DND-41 (cell line): ENCODE data around the gene PADI3.

ENCODE experiments used
- ATAC-seq: fragments of 200-7000 bp; cut with Tn5 transposase; 3 replicates; pipeline ENCODE4 v1.9.1; 2021; ENCODE audit warnings: low read depth; ENCODE audit not compliant: insufficient read depth
- DNase-seq: peaks from one replicate; pipeline ENCODE4 v3.0.0-alpha.2; 2020
- H2AFZ ChIP-seq: 2 replicates; pipeline ENCODE4 v1.6.0; 2012; ENCODE audit warnings: low read depth, low read length
- H3K27ac ChIP-seq: 2 replicates; pipeline ENCODE4 v1.5.1; 2012; ENCODE audit warnings: low read length, inconsistent platforms
- H3K27me3 ChIP-seq: fragments of 200-600 bp; sonication (generic); 2 replicates; pipeline ENCODE4 v1.6.0; 2012; ENCODE audit warnings: low read length, mild to moderate bottlenecking, inconsistent platforms; ENCODE audit not compliant: insufficient read depth, poor library complexity
- H3K36me3 ChIP-seq: 2 replicates; pipeline ENCODE4 v1.5.1; 2012; ENCODE audit warnings: low read length, inconsistent platforms; ENCODE audit not compliant: insufficient read depth
- H3K4me1 ChIP-seq: 2 replicates; pipeline ENCODE4 v1.5.1; 2012; ENCODE audit warnings: mild to moderate bottlenecking, low read length; ENCODE audit not compliant: insufficient read depth
- H3K4me2 ChIP-seq: 2 replicates; pipeline ENCODE4 v1.6.0; 2012; ENCODE audit warnings: mild to moderate bottlenecking, moderate library complexity, low read length, inconsistent platforms; ENCODE audit not compliant: insufficient read depth
- H3K4me3 ChIP-seq, 2 experiments: fragments of 200-600 bp in 1 of 2; shearing (Covaris generic) in 1 of 2; 2 replicates each; pipeline ENCODE4 v1.5.1; 2012 to 2016; ENCODE audit warnings: inconsistent platforms in 2 of 2, low read length in 2 of 2, mild to moderate bottlenecking in 2 of 2, low read depth in 1 of 2, moderate library complexity in 1 of 2
- H3K79me2 ChIP-seq: 2 replicates; pipeline ENCODE4 v1.6.0; 2012; ENCODE audit warnings: low read length, inconsistent platforms; ENCODE audit not compliant: insufficient read depth
- H3K9ac ChIP-seq: 2 replicates; pipeline ENCODE4 v1.6.0; 2012; ENCODE audit warnings: low read depth, mild to moderate bottlenecking, inconsistent platforms, low read length, moderate library complexity
- H3K9me3 ChIP-seq: 2 replicates; pipeline ENCODE4 v1.5.1; 2012; ENCODE audit warnings: low read length, moderate library complexity, mild to moderate bottlenecking, inconsistent platforms; ENCODE audit not compliant: insufficient read depth, severe bottlenecking
- H4K20me1 ChIP-seq: 2 replicates; pipeline ENCODE4 v1.6.0; 2012; ENCODE audit warnings: low read length; ENCODE audit not compliant: insufficient read depth
- CTCF ChIP-seq: IDR thresholded peaks from 2 replicates; pipeline ENCODE4 v1.5.1; 2012; ENCODE audit warnings: borderline replicate concordance, low read length, moderate library complexity, mild to moderate bottlenecking; ENCODE audit not compliant: poor library complexity, severe bottlenecking; ENCODE audit errors: extremely low read depth
- EZH2 ChIP-seq: IDR thresholded peaks from 3 replicates; pipeline ENCODE4 v1.6.1; 2012; ENCODE audit warnings: borderline replicate concordance, low read depth, mild to moderate bottlenecking, moderate library complexity, low read length, inconsistent platforms; ENCODE audit not compliant: severe bottlenecking

PADI3 gene

GRCh38 chr1:17280894-17281293 is 32.0 kb downstream of the PADI3 start:
- H3K4me3 ChIP-seq: no peak overlapping the region
- H3K36me3 ChIP-seq: no peaks in the 10 kb centered on the region
- no peaks in the 10 kb centered on the region for H3K9me3 ChIP-seq
- H3K27me3 ChIP-seq: peaks cover 9% of the 10 kb centered on the region
- no peak for ATAC-seq
- H3K9ac ChIP-seq: no peak overlapping the region
- no peak overlapping the region for H2AFZ ChIP-seq
- DNase-seq: no peak
- no peaks in the 10 kb centered on the region for H4K20me1 ChIP-seq
- TF ChIP-seq CTCF (no peak), EZH2 (no peak)
- no peak overlapping the region for H3K27ac ChIP-seq
- no peak overlapping the region for H3K4me2 ChIP-seq
- H3K4me1 ChIP-seq: no peaks in the 10 kb centered on the region
- no peaks in the 10 kb centered on the region for H3K79me2 ChIP-seq

- Histone ChIP-seq H4K20me1 (no peaks in the 10 kb centered on the region), H3K4me3 (no peak overlapping the region), H3K27me3 (peaks cover 9% of the 10 kb centered on the region), H3K79me2 (no peaks in the 10 kb centered on the region), H3K27ac (no peak overlapping the region), H3K4me1 (no peaks in the 10 kb centered on the region), H3K9me3 (no peaks in the 10 kb centered on the region), H3K4me2 (no peak overlapping the region), H3K9ac (no peak overlapping the region), H3K36me3 (no peaks in the 10 kb centered on the region), H2AFZ (no peak overlapping the region)
- DNase-seq: no peak
- no peak for ATAC-seq
- TF ChIP-seq EZH2: no peak
- TF ChIP-seq CTCF: no peak
These were observed 32.9 kb downstream of the PADI3 start for GRCh38 chr1:17281775-17282181.

GRCh38 chr1:17282836-17283235 is 33.9 kb downstream of the PADI3 start:
- no peak overlapping the region for H3K27ac ChIP-seq
- TF ChIP-seq EZH2 (no peak), CTCF (no peak)
- no peak for ATAC-seq

GRCh38 chr1:17286646-17287045 is 37.7 kb downstream of the PADI3 start:
- Histone ChIP-seq H3K36me3 (no peaks in the 10 kb centered on the region), H2AFZ (no peak overlapping the region), H3K27ac (no peak overlapping the region), H3K4me3 (no peak overlapping the region), H3K9me3 (no peaks in the 10 kb centered on the region), H3K4me2 (no peak overlapping the region), H4K20me1 (no peaks in the 10 kb centered on the region), H3K79me2 (no peaks in the 10 kb centered on the region), H3K4me1 (no peaks in the 10 kb centered on the region), H3K9ac (no peak overlapping the region), H3K27me3 (peaks cover 5% of the 10 kb centered on the region)
- TF ChIP-seq CTCF (no peak), EZH2 (no peak)
- no peak for ATAC-seq
- no peak for DNase-seq

More at GRCh38 chr1:17282836-17283235, 33.9 kb downstream of the PADI3 start:
- no peaks in the 10 kb centered on the region for H3K79me2 ChIP-seq
- H4K20me1 ChIP-seq: no peaks in the 10 kb centered on the region
- peaks cover 9% of the 10 kb centered on the region for H3K27me3 ChIP-seq
- H3K36me3 ChIP-seq: no peaks in the 10 kb centered on the region
- H3K9me3 ChIP-seq: no peaks in the 10 kb centered on the region
- DNase-seq: no peak
- no peak overlapping the region for H3K9ac ChIP-seq
- H2AFZ ChIP-seq: no peak overlapping the region
- H3K4me3 ChIP-seq: no peak overlapping the region
- no peak overlapping the region for H3K4me2 ChIP-seq
- no peaks in the 10 kb centered on the region for H3K4me1 ChIP-seq
